Panc1 (cell line): ENCODE measurements around the gene TAS2R39. TPM values are rescaled to one million over a fixed set of nuclear protein-coding genes. Genes with fewer than 3 reads are reported as not detected.

Source experiments
- ATAC-seq: fragments of 200-7000 bp; cut with Tn5 transposase; 2 replicates; pipeline ENCODE4 v1.9.1; 2020; ENCODE audit warnings: mild to moderate bottlenecking, moderate library complexity
- BruUV-seq: library from RNA; stranded (reverse); fragments of 400-500 nt; replicated peaks from 2 replicates; lab custom pipeline; 2021; lab: Mats Ljungman, UMichigan
- CTCF ChIA-PET: fragments of 300-600 bp; sonication (Branson Sonifier 250); formaldehyde crosslinking; loops from one replicate; lab custom pipeline; 2022; ENCODE audit warnings: antibody characterized with exemption; lab: Charles Lee
- POLR2A ChIA-PET: fragments of 300-600 bp; sonication (Branson Sonifier 250); formaldehyde crosslinking; loops from one replicate; lab custom pipeline; 2022; ENCODE audit warnings: antibody characterized with exemption; lab: Charles Lee
- DNase-seq: peaks from one replicate; pipeline ENCODE4 v3.0.0-alpha.2; 2010; ENCODE audit warnings: low read depth, low spot score
- H3K27ac ChIP-seq: 2 replicates; pipeline ENCODE4 v1.5.1; 2011; ENCODE audit warnings: mild to moderate bottlenecking, low read length, inconsistent platforms
- H3K27me3 ChIP-seq: fragments of 200-500 bp; sonication (Bioruptor generic); 2 replicates; pipeline ENCODE4 v1.6.0; 2014; ENCODE audit warnings: low read length, inconsistent platforms; ENCODE audit not compliant: control insufficient read depth, insufficient read depth
- H3K36me3 ChIP-seq: fragments of 200-500 bp; sonication (Bioruptor generic); 2 replicates; pipeline ENCODE4 v1.5.1; 2014; ENCODE audit warnings: inconsistent platforms, mild to moderate bottlenecking, low read length, moderate library complexity; ENCODE audit not compliant: control insufficient read depth, insufficient read depth
- H3K4me1 ChIP-seq: 2 replicates; pipeline ENCODE4 v1.5.1; 2011; ENCODE audit warnings: inconsistent platforms, mild to moderate bottlenecking, low read length, moderate library complexity; ENCODE audit not compliant: control insufficient read depth, insufficient read depth
- H3K4me3 ChIP-seq, 2 experiments: 2 replicates each; pipeline ENCODE4 v1.5.1; 2011 to 2012; ENCODE audit warnings: low read depth in 2 of 2, low read length in 2 of 2, mild to moderate bottlenecking in 2 of 2, inconsistent platforms in 1 of 2, moderate library complexity in 1 of 2
- H3K9me3 ChIP-seq: fragments of 200-500 bp; sonication (Bioruptor generic); 2 replicates; pipeline ENCODE4 v1.5.1; 2014; ENCODE audit warnings: low read depth, mild to moderate bottlenecking, inconsistent platforms, low read length, moderate library complexity; ENCODE audit not compliant: control insufficient read depth, insufficient read depth
- POLR2AphosphoS5 ChIP-seq: IDR thresholded peaks from 2 replicates; pipeline ENCODE4 v1.6.1; 2012; ENCODE audit warnings: mild to moderate bottlenecking, low read depth, low read length, moderate library complexity
- SIN3A ChIP-seq: IDR thresholded peaks from 2 replicates; pipeline ENCODE4 v1.6.1; 2012; ENCODE audit warnings: low read depth, mild to moderate bottlenecking, low read length, moderate library complexity, borderline replicate concordance; ENCODE audit not compliant: insufficient read depth
- TCF7L2 ChIP-seq: IDR thresholded peaks from 2 replicates; pipeline ENCODE4 v1.6.1; 2011; ENCODE audit warnings: mild to moderate bottlenecking, low read depth, low read length, inconsistent platforms
- in situ Hi-C: cut with HindIII; loops from 2 replicates; pipeline ENCODE4 v1.10.0; 2016; ENCODE audit warnings: low sequenced_read_pairs, low pct_unique_long_range_greater_than_20kb
- intact Hi-C: fragments of 100-400 bp; cut with micrococcal nuclease; formaldehyde crosslinking; loops from one replicate; pipeline ENCODE4 v1.10.0; 2022; ENCODE audit not compliant: unreplicated experiment
- total RNA-seq: library from RNA; stranded (reverse); gene quantifications from one replicate; pipeline ENCODE4 v1.2.1, GENCODE V29; 2021; ENCODE audit not compliant: unreplicated experiment
- TF ChIP-seq, protein P1 (sequence below), 2 experiments: IDR thresholded peaks; 2 replicates each; pipeline ENCODE4 v1.6.1; 2011 to 2012; ENCODE audit warnings: low read depth in 2 of 2, control low read depth in 1 of 2, low read length in 1 of 2, mild to moderate bottlenecking in 1 of 2, moderate library complexity in 1 of 2; ENCODE audit not compliant: insufficient read depth in 1 of 2
- TF ChIP-seq, protein P2 (sequence below): fragments of 450-650 bp; IDR thresholded peaks from 2 replicates; pipeline ENCODE4 v1.5.1; 2017; ENCODE audit warnings: mild to moderate bottlenecking

The TAS2R39 gene
- total RNA-seq, 1 experiment from 2014 or later: not detected

DNA sequence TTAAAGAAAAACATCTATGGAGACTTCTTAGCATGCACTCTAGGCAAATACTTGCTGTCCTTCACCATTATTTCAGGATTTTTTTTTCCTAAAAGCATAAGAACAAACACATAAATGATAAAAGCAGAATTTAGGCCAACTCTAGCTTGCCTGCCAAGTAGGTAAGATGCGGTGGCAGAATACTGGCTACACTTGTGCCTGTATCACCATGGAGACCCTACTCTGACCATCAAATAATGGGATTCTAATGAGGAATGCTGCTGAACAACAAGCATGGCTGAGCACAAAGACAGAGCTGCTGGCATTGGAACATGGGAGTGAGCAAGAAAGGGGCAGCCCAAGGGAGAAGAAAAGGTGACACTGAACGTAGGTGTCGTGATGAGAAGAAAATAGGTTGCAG is 20.2 kb downstream of the TAS2R39 start:
- intact Hi-C loops: no loop called here
- H3K27me3 ChIP-seq: no peaks in the 10 kb centered on the region
- no peaks in the 10 kb centered on the region for H3K4me1 ChIP-seq
- in situ Hi-C loops: loop anchor here (25.0 kb wide), 1 partner anchor 191 kb away; no protein-coding TSS in a partner anchor
- DNase-seq: no peak
- no peak for ATAC-seq
- CTCF ChIA-PET: no interaction called here
- H3K4me3 ChIP-seq: no peak overlapping the region
- TF ChIP-seq, protein P1, sequence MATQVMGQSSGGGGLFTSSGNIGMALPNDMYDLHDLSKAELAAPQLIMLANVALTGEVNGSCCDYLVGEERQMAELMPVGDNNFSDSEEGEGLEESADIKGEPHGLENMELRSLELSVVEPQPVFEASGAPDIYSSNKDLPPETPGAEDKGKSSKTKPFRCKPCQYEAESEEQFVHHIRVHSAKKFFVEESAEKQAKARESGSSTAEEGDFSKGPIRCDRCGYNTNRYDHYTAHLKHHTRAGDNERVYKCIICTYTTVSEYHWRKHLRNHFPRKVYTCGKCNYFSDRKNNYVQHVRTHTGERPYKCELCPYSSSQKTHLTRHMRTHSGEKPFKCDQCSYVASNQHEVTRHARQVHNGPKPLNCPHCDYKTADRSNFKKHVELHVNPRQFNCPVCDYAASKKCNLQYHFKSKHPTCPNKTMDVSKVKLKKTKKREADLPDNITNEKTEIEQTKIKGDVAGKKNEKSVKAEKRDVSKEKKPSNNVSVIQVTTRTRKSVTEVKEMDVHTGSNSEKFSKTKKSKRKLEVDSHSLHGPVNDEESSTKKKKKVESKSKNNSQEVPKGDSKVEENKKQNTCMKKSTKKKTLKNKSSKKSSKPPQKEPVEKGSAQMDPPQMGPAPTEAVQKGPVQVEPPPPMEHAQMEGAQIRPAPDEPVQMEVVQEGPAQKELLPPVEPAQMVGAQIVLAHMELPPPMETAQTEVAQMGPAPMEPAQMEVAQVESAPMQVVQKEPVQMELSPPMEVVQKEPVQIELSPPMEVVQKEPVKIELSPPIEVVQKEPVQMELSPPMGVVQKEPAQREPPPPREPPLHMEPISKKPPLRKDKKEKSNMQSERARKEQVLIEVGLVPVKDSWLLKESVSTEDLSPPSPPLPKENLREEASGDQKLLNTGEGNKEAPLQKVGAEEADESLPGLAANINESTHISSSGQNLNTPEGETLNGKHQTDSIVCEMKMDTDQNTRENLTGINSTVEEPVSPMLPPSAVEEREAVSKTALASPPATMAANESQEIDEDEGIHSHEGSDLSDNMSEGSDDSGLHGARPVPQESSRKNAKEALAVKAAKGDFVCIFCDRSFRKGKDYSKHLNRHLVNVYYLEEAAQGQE (IDR thresholded peaks at IDR 0.05; ENCODE audit: insufficient read depth in 1 of 2, low read depth in 2 of 2, low read length in 1 of 2): no peak
- TF ChIP-seq TCF7L2 (no peak), POLR2AphosphoS5 (no peak)
- no peak overlapping the region for H3K27ac ChIP-seq
- H3K36me3 ChIP-seq: no peaks in the 10 kb centered on the region
- no TSS peak for BruUV-seq
- POLR2A ChIA-PET: no interaction called here
- no peaks in the 10 kb centered on the region for H3K9me3 ChIP-seq

DNA sequence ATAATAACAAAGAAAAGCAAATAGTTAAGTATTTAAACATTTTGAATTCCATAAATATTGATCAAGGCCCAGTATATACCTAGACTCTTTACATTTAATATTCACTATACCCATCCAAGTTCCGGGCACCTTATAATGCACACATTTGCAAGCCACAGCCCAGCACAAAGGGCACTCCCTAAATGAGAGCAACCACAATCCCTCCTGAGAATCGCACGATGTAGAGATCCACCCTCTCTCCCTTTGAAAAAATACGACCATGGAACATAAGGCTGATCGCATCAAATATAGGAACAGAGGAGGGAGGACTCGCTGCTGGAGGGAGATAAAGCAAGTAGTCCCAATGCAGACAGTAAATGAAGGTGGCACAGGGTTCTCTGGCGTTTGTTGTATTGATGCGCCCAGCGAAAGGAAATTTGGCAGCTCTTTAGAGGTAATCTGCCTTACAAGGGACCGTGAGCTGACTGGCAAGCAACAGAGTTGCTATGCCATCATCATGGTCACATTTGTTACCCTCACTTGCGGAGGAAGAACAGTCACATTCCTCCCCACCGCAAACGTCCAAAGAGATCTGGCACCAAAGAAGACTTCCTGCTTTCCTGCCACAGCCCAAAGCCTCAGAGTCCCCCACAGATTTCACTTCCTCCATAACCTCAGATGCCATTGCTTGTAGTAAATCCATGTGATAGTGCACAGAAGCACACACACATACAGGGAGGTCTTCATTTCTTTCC is 22.5 kb downstream of the TAS2R39 start:
- no peak for DNase-seq
- Histone ChIP-seq H3K4me1 (no peaks in the 10 kb centered on the region), H3K4me3 (no peak overlapping the region), H3K27ac (no peak overlapping the region), H3K36me3 (no peaks in the 10 kb centered on the region), H3K27me3 (no peaks in the 10 kb centered on the region), H3K9me3 (no peaks in the 10 kb centered on the region)
- intact Hi-C loops (no loop called here), in situ Hi-C loops (loop anchor here (25.0 kb wide), 1 partner anchor 193 kb away; no protein-coding TSS in a partner anchor)
- TF ChIP-seq, protein P2, sequence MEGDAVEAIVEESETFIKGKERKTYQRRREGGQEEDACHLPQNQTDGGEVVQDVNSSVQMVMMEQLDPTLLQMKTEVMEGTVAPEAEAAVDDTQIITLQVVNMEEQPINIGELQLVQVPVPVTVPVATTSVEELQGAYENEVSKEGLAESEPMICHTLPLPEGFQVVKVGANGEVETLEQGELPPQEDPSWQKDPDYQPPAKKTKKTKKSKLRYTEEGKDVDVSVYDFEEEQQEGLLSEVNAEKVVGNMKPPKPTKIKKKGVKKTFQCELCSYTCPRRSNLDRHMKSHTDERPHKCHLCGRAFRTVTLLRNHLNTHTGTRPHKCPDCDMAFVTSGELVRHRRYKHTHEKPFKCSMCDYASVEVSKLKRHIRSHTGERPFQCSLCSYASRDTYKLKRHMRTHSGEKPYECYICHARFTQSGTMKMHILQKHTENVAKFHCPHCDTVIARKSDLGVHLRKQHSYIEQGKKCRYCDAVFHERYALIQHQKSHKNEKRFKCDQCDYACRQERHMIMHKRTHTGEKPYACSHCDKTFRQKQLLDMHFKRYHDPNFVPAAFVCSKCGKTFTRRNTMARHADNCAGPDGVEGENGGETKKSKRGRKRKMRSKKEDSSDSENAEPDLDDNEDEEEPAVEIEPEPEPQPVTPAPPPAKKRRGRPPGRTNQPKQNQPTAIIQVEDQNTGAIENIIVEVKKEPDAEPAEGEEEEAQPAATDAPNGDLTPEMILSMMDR: no peak
- TF ChIP-seq, protein P1 (IDR thresholded peaks at IDR 0.05; ENCODE audit: insufficient read depth in 1 of 2, low read depth in 2 of 2, low read length in 1 of 2): no peak
- no peak for TF ChIP-seq SIN3A
- no peak for TF ChIP-seq TCF7L2
- no peak for TF ChIP-seq POLR2AphosphoS5
- no peak for ATAC-seq
- ChIA-PET POLR2A (no interaction called here), CTCF (no interaction called here)
- no TSS peak for BruUV-seq
